K562 (cell line): ENCODE data around the gene USP20. TPM values are rescaled to one million over a fixed set of nuclear protein-coding genes. Genes with fewer than 3 reads are reported as not detected.

Experiments used
- ATAC-seq: fragments of 200-7000 bp; cut with Tn5 transposase; 3 replicates; pipeline ENCODE4 v1.9.1; 2020; ENCODE audit warnings: moderate library complexity
- BruUV-seq: library from RNA; stranded (reverse); fragments of 400-500 nt; replicated peaks from 2 replicates; lab custom pipeline; 2021; lab: Mats Ljungman, UMichigan
- CTCF ChIA-PET: fragments of 300-600 bp; formaldehyde crosslinking; extraction: SDS; loops from one replicate; lab custom pipeline; 2021; ENCODE audit warnings: low intra/inter-chr PET ratio; lab: Yijun Ruan, JAX
- POLR2A ChIA-PET: fragments of 300-600, 350-650 bp; sonication (Branson Sonifier 250); formaldehyde crosslinking; extraction: SDS; loops from one replicate; lab custom pipeline; 2021; ENCODE audit warnings: antibody characterized with exemption, inconsistent platforms; lab: Yijun Ruan, JAX
- DNase-seq, 4 experiments: peaks; one replicate each; pipeline versions ENCODE4 v3.0.0 to v3.0.0-alpha.2; 2011 to 2018; ENCODE audit warnings: low spot score in 3 of 4, mixed read lengths in 3 of 4; ENCODE audit errors: extremely low read depth in 1 of 4
- FAIRE-seq: peaks from 2 replicates; lab custom pipeline; 2011; peaks lifted over from hg19 to GRCh38; lab: Jason Lieb, UNC
- H2AFZ ChIP-seq: 2 replicates; pipeline ENCODE4 v1.6.0; 2011; ENCODE audit warnings: low read depth, low read length, control low read depth, inconsistent platforms
- H3K27ac ChIP-seq: fragments of 200-600 bp; 3 replicates; pipeline ENCODE4 v1.8.0; 2011; ENCODE audit warnings: low read depth, mild to moderate bottlenecking, control low read depth, inconsistent platforms, low read length, moderate library complexity, mixed read lengths; ENCODE audit errors: extremely low read depth
- H3K27me3 ChIP-seq, 2 experiments: fragments of 300-600 bp in 1 of 2; 2 replicates in 1 of 2; 3 replicates in 1 of 2; pipeline versions ENCODE4 v1.6.0 to v1.8.0; 2011; ENCODE audit warnings: inconsistent platforms in 2 of 2, low read length in 2 of 2, mild to moderate bottlenecking in 1 of 2, mixed read lengths in 1 of 2, moderate library complexity in 1 of 2; ENCODE audit not compliant: control insufficient read depth in 2 of 2, insufficient read depth in 2 of 2
- H3K36me3 ChIP-seq: fragments of 300-600 bp; 3 replicates; pipeline ENCODE4 v1.8.0; 2011; ENCODE audit warnings: mild to moderate bottlenecking, low read length, inconsistent platforms; ENCODE audit not compliant: control insufficient read depth, insufficient read depth
- H3K4me1 ChIP-seq, 2 experiments: fragments of 200-600 bp in 1 of 2; replicated peaks in 1 of 2; 2 replicates in 1 of 2; 3 replicates in 1 of 2; pipeline versions ENCODE4 v1.5.1 to v1.8.0; 2011; ENCODE audit warnings: inconsistent platforms in 2 of 2, low read length in 2 of 2, mild to moderate bottlenecking in 1 of 2, mixed read lengths in 1 of 2, moderate library complexity in 1 of 2; ENCODE audit not compliant: control insufficient read depth in 2 of 2, insufficient read depth in 2 of 2
- H3K4me2 ChIP-seq: 2 replicates; pipeline ENCODE4 v1.6.1; 2011; ENCODE audit warnings: low read length, control low read depth, inconsistent platforms, mixed read lengths; ENCODE audit not compliant: insufficient read depth
- H3K4me3 ChIP-seq: fragments of 200-600 bp; sonication (generic), shearing (Covaris generic); 2 replicates; pipeline ENCODE4 v1.5.1; 2016; ENCODE audit warnings: control low read depth, inconsistent platforms
- H3K79me2 ChIP-seq: fragments of 200-600 bp; 3 replicates; pipeline ENCODE4 v1.8.0; 2011; ENCODE audit warnings: low read length, inconsistent platforms; ENCODE audit not compliant: control insufficient read depth, insufficient read depth
- H3K9ac ChIP-seq, 2 experiments: 2 replicates each; pipeline versions ENCODE4 v1.6.0 to v1.6.1; 2011; ENCODE audit warnings: low read depth in 2 of 2, low read length in 2 of 2, control low read depth in 1 of 2, inconsistent platforms in 1 of 2, mild to moderate bottlenecking in 1 of 2, mixed read lengths in 1 of 2; ENCODE audit not compliant: insufficient read depth in 1 of 2
- H3K9me1 ChIP-seq: one replicate; pipeline ENCODE4 v1.6.0; 2011; ENCODE audit warnings: inconsistent platforms, mild to moderate bottlenecking, low read length, moderate library complexity; ENCODE audit not compliant: control insufficient read depth, insufficient read depth
- H3K9me3 ChIP-seq: replicated peaks from 2 replicates; pipeline ENCODE4 v1.5.1; 2011; ENCODE audit warnings: low read depth, low read length, inconsistent platforms; ENCODE audit not compliant: control insufficient read depth, insufficient read depth
- H4K20me1 ChIP-seq: replicated peaks from 2 replicates; pipeline ENCODE4 v1.6.1; 2011; ENCODE audit warnings: low read length, inconsistent platforms, mixed read lengths; ENCODE audit not compliant: control insufficient read depth, insufficient read depth
- CREB1 ChIP-seq, 2 experiments: sonication (generic) in 1 of 2; formaldehyde crosslinking in 1 of 2; IDR thresholded peaks; 2 replicates each; pipeline versions ENCODE4 v1.6.1 to v1.8.0; 2012 to 2022; ENCODE audit warnings: inconsistent platforms in 1 of 2, mild to moderate bottlenecking in 1 of 2, missing genetic modification reagents in 1 of 2, moderate library complexity in 1 of 2
- DDX20 ChIP-seq: fragments of 450-650 bp; IDR thresholded peaks from 2 replicates; pipeline ENCODE4 v1.6.1; 2016; ENCODE audit warnings: missing genetic modification characterization, low read depth, mild to moderate bottlenecking, missing compliant biosample characterization, moderate library complexity
- NFIC ChIP-seq: fragments of 450-650 bp; IDR thresholded peaks from 2 replicates; pipeline ENCODE4 v1.6.1; 2017; ENCODE audit warnings: mild to moderate bottlenecking, inconsistent platforms
- TSHZ1 ChIP-seq: fragments of 250-450 bp; sonication (Bioruptor Pico); IDR thresholded peaks from 2 replicates; pipeline ENCODE4 v1.4.0; 2020; ENCODE audit warnings: mild to moderate bottlenecking, moderate library complexity
- ZNF121 ChIP-seq: sonication (generic); formaldehyde crosslinking; conservative IDR thresholded peaks from 2 replicates; pipeline ENCODE4 v1.8.0; 2022; ENCODE audit warnings: missing genetic modification reagents
- whole genome bisulfite sequencing: fragments of 100-300 bp; shearing (Covaris generic); methylation state at CpG from one replicate; pipeline ENCODE4 v1.1.6; 2016; ENCODE audit warnings: low coverage, mixed read lengths; ENCODE audit not compliant: insufficient coverage; ENCODE audit errors: missing lambda C conversion rate; 5-methylcytosine and 5-hydroxymethylcytosine counted together
- in situ Hi-C: fragments of 300-500 bp; cut with MboI; formaldehyde crosslinking; loops from 4 replicates; pipeline ENCODE4 v1.15.0; 2018; ENCODE audit warnings: inconsistent platforms, mixed read lengths
- intact Hi-C: fragments of 100-400 bp; cut with micrococcal nuclease; formaldehyde crosslinking; loops from 2 replicates; pipeline ENCODE4 v1.14.2; 2022
- polyA plus RNA-seq, 8 experiments: library from polyadenylated mRNA; depleted of rRNA in 4 of 8; stranded (reverse) in 5 of 8; unstranded in 3 of 8; fragments of >200 nt; fragmentation: Nextera tagmentation in 2 of 8; fragmentation: Illumina TruSeq in 1 of 8; extraction: Ambion mirVana in 2 of 8; extraction: Trizol in 1 of 8; gene quantifications; 2 replicates each; pipeline versions ENCODE4 v1.2.1 to v1.2.3, GENCODE V29; 2011 to 2014; ENCODE audit warnings: inconsistent platforms in 1 of 8, missing spikeins in 1 of 8
- total RNA-seq, 7 experiments: library from RNA; depleted of rRNA in 6 of 7; stranded (reverse); fragments of >200 nt in 6 of 7; fragmentation: Illumina TruSeq in 2 of 7; extraction: Trizol in 2 of 7; gene quantifications; 2 replicates each; pipeline versions ENCODE4 v1.2.1 to v1.2.3, GENCODE V29; 2011 to 2021; ENCODE audit warnings: low replicate concordance in 1 of 7

USP20 gene
- total and polyA plus RNA-seq, 9 of the 15 experiments (the other 6 are each of a cell fraction or from before 2014, with no cell fraction given) = 1.9 to 136 (median 49.1) TPM

GRCh38 chr9:129832982-129833381, 2.3 kb upstream of the USP20 start:
- ATAC-seq (no peak), DNase-seq (no peak), FAIRE-seq (no peak)
- no peaks in the 10 kb centered on the region for H3K9me3 ChIP-seq
- H3K27me3 ChIP-seq = no peaks in the 10 kb centered on the region
- POLR2A ChIA-PET = interaction anchor here (1.6 kb wide), 1 partner anchor 13 kb away, joined by 3 read pairs; no protein-coding TSS in a partner anchor
- intact Hi-C loops (no loop called here), in situ Hi-C loops (no loop called here)
- 88% methylated on average over 1 of the region's 1 CpG for WGBS
- H3K9ac ChIP-seq = no peak overlapping the region
- H3K36me3 ChIP-seq = peaks cover 71% of the 10 kb centered on the region
- no peak overlapping the region for H3K4me2 ChIP-seq
- no peaks in the 10 kb centered on the region for H4K20me1 ChIP-seq
- H2AFZ ChIP-seq = no peak overlapping the region
- TF ChIP-seq NFIC (no peak), ZNF121 (CRISPR knock-in tag) (peak; percentile 85), TSHZ1 (0 out of 2 replicates have a peak, but pooled peaks have one; percentile 29), DDX20 (tag) (no peak), CREB1 (IDR thresholded peaks at IDR 0.05) (0 out of 2 replicates have a peak, but pooled peaks have one; percentile 19), CREB1 (CRISPR knock-in tag; IDR thresholded peaks at IDR 0.05) (no peak)
- CTCF ChIA-PET = no interaction called here
- H3K79me2 ChIP-seq = peaks cover 48% of the 10 kb centered on the region
- H3K4me3 ChIP-seq = no peak overlapping the region
- peaks cover 3% of the 10 kb centered on the region for H3K9me1 ChIP-seq
- peaks cover 25 to 30% of the 10 kb centered on the region in 2 experiments for H3K4me1 ChIP-seq
- H3K27ac ChIP-seq = no peak overlapping the region
- no TSS peak for BruUV-seq
